Body of pancreas (tissue), 4 donors: ENCODE measurements around the gene ADCY9.

Experiments used
- POLR2A ChIP-seq, 3 donors: fragments of 450-650 bp; IDR thresholded peaks; one replicate each; pipeline ENCODE4 v1.6.1; 2016; ENCODE audit warnings: antibody characterized with exemption in 3 of 3, mild to moderate bottlenecking in 2 of 3
- TF ChIP-seq, protein P1 (sequence below), 7 experiments: fragments of 450-650 bp in 4 of 7; fragments of 200-600 bp in 3 of 7; sonication (generic) in 3 of 7; IDR thresholded peaks; one replicate each; pipeline ENCODE4 v1.5.1; 2016 to 2019; ENCODE audit warnings: antibody characterized with exemption in 7 of 7

DNA sequence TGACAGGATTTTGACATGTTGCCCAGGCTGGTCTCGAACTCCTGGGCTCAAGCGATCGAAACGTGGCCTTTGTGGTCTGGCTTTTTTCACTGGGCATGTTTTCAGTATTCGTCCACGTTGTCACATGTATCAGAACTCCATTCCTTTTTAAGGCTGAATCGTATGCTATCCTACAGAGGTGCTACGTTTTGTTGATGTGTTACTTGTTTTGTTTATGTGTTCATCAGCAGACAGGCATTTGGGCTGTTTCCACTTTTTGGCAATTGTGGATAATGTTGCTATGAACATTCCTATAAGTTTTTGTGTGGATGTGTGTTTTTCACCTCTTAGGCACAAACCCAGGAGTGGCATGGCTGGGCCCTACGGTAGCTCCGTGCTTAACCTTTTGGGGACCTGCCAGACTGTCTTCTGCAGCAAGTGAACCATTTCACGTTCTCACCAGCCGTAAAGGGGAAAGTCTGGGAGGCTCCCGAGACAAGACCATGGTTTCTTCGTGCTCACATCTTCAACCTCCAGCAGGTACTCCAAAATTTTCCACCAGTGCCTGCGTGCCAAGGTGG is 26.9 kb downstream of the ADCY9 start:
- no peak for TF ChIP-seq POLR2A (IDR thresholded peaks at IDR 0.05)
- TF ChIP-seq, protein P1, sequence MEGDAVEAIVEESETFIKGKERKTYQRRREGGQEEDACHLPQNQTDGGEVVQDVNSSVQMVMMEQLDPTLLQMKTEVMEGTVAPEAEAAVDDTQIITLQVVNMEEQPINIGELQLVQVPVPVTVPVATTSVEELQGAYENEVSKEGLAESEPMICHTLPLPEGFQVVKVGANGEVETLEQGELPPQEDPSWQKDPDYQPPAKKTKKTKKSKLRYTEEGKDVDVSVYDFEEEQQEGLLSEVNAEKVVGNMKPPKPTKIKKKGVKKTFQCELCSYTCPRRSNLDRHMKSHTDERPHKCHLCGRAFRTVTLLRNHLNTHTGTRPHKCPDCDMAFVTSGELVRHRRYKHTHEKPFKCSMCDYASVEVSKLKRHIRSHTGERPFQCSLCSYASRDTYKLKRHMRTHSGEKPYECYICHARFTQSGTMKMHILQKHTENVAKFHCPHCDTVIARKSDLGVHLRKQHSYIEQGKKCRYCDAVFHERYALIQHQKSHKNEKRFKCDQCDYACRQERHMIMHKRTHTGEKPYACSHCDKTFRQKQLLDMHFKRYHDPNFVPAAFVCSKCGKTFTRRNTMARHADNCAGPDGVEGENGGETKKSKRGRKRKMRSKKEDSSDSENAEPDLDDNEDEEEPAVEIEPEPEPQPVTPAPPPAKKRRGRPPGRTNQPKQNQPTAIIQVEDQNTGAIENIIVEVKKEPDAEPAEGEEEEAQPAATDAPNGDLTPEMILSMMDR (IDR thresholded peaks at IDR 0.05): no peak
